SH-SY5Y (cell line): ENCODE data around the gene OSBPL5.

Experiments used
- GATA2 ChIP-seq: IDR thresholded peaks from 2 replicates; pipeline ENCODE4 v1.6.1; 2011; ENCODE audit warnings: mild to moderate bottlenecking, low read depth, low read length
- GATA3 ChIP-seq: IDR thresholded peaks from 2 replicates; pipeline ENCODE4 v1.6.1; 2011; ENCODE audit warnings: low read depth, mild to moderate bottlenecking, low read length, moderate library complexity

- TF ChIP-seq GATA2 (no peak), GATA3 (no peak)
These were observed 73.8 kb downstream of the OSBPL5 start for GRCh38 chr11:3091081-3091845.
